ENCODE measurements around the gene ATG4C.
A peak's percentile ranks its signal among the peaks of the same experiment; 100 is the strongest.

Gene ATG4C

DNA sequence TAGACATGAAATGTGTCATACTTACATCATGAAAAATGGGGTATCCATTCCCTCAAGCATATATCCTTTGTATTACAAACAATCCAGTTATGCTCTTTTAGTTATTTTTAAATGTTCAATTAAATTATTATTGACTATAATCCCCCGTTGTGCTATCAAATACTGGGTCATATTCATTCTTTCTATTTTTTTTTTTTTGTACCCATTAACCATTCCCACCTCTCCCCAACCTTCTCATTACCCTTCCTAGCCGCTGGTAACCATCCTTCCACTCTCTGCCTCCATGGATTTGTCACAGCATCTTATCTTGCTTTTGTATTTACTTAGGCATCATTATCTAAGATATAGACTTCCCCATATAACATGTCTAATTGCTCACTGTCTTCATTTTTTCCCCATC is 15.8 kb downstream of the ATG4C start:
- H3K4me3 ChIP-seq (ENCODE audit: low read depth, low read length, poor library complexity, severe bottlenecking) = no peak overlapping the region
- H3K4me2 ChIP-seq (ENCODE audit: low read length) = no peak overlapping the region; the same call in 1 of the 2 replicates
- H3K4me1 ChIP-seq (ENCODE audit: insufficient read depth, low read length, severe bottlenecking) = peaks cover 34% of the 10 kb centered on the region
- no peak for TF ChIP-seq EZH2 (IDR thresholded peaks at IDR 0.05; ENCODE audit: borderline replicate concordance, low read length)
- no peak for TF ChIP-seq CTCF (IDR thresholded peaks at IDR 0.05; ENCODE audit: low read length)
- H3K9me2 ChIP-seq (ENCODE audit: low read depth, low read length) = no peaks in the 10 kb centered on the region
- no peaks in the 10 kb centered on the region; the same call in 1 of the 2 replicates for H3K36me3 ChIP-seq (ENCODE audit: insufficient read depth, low read length)
- peaks cover 32% of the 10 kb centered on the region; the same call in 1 of the 2 replicates for H3K79me2 ChIP-seq (ENCODE audit: insufficient read depth, low read length)
- no peaks in the 10 kb centered on the region for H3K27me3 ChIP-seq (ENCODE audit: insufficient read depth, low read length)
- H3K9me3 ChIP-seq (ENCODE audit: low read length) = no peaks in the 10 kb centered on the region
- no peak overlapping the region for H3K9ac ChIP-seq (ENCODE audit: low read length)
- H2AFZ ChIP-seq (ENCODE audit: low read length) = no peak overlapping the region
- H3F3A ChIP-seq (ENCODE audit: insufficient read depth, low read length) = peaks cover 10% of the 10 kb centered on the region
- no peaks in the 10 kb centered on the region for H4K20me1 ChIP-seq (ENCODE audit: insufficient read depth, low read length)
- H3K27ac ChIP-seq (ENCODE audit: low read depth, low read length, poor library complexity, severe bottlenecking) = peak overlapping the region; percentile 77

DNA sequence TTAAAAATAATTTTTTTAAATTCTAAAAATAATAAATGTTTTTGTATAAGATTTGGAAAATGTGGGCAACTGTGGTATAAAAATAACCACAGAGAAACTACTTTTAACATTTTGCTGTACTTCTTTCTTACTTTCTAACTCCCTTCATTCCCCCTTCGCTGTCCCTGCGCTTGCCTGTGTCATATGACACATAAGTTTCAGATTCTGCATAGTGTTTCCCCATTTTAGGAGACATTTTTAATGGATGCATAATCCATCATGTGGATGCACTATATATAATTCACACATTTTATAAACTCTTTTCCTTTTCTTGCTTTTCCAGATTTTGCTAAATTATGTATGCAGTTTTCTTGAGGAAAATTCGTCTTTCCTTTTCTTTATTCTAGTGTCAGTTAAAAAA is 16.3 kb downstream of the ATG4C start:
- H2AFZ ChIP-seq (ENCODE audit: low read length) = no peak overlapping the region
- H3K27ac ChIP-seq (ENCODE audit: low read depth, low read length, poor library complexity, severe bottlenecking) = peak overlapping the region; percentile 77
- no peak for TF ChIP-seq CTCF (IDR thresholded peaks at IDR 0.05; ENCODE audit: low read length)

GRCh38 chr1:62800825-62801306 is 16.9 kb downstream of the ATG4C start:
- Histone ChIP-seq H3K4me2 (ENCODE audit: low read length) (peak overlapping the region; percentile 63), H3K9me3 (ENCODE audit: low read length) (no peaks in the 10 kb centered on the region), H3K36me3 (ENCODE audit: insufficient read depth, low read length) (peaks cover 1% of the 10 kb centered on the region), H3K27me3 (ENCODE audit: insufficient read depth, low read length) (no peaks in the 10 kb centered on the region), H3K9ac (ENCODE audit: low read length) (0 out of 2 replicates have a peak overlapping the region, but pooled peaks have one; percentile 8), H3K79me2 (ENCODE audit: insufficient read depth, low read length) (peaks cover 24% of the 10 kb centered on the region; the same call in 1 of the 2 replicates), H4K20me1 (ENCODE audit: insufficient read depth, low read length) (no peaks in the 10 kb centered on the region), H2AFZ (ENCODE audit: low read length) (no peak overlapping the region), H3F3A (ENCODE audit: insufficient read depth, low read length) (peaks cover 10% of the 10 kb centered on the region), H3K4me1 (ENCODE audit: insufficient read depth, low read length, severe bottlenecking) (peaks cover 32% of the 10 kb centered on the region), H3K9me2 (ENCODE audit: low read depth, low read length) (no peaks in the 10 kb centered on the region), H3K27ac (ENCODE audit: low read depth, low read length, poor library complexity, severe bottlenecking) (peak overlapping the region; percentile 77), H3K4me3 (ENCODE audit: low read depth, low read length, poor library complexity, severe bottlenecking) (no peak overlapping the region)
- TF ChIP-seq EZH2 (IDR thresholded peaks at IDR 0.05; ENCODE audit: borderline replicate concordance, low read length) (no peak), CTCF (IDR thresholded peaks at IDR 0.05; ENCODE audit: low read length) (no peak)

More for the DNA sequence above, 16.3 kb downstream of the ATG4C start:
- peak overlapping the region; percentile 7 for H3K4me3 ChIP-seq (ENCODE audit: low read depth, low read length, poor library complexity, severe bottlenecking)
- H3K9ac ChIP-seq (ENCODE audit: low read length) = no peak overlapping the region
- H3K9me2 ChIP-seq (ENCODE audit: low read depth, low read length) = no peaks in the 10 kb centered on the region
- H3F3A ChIP-seq (ENCODE audit: insufficient read depth, low read length) = peaks cover 10% of the 10 kb centered on the region
- no peaks in the 10 kb centered on the region for H3K27me3 ChIP-seq (ENCODE audit: insufficient read depth, low read length)
- H3K9me3 ChIP-seq (ENCODE audit: low read length) = no peaks in the 10 kb centered on the region
- H3K79me2 ChIP-seq (ENCODE audit: insufficient read depth, low read length) = peaks cover 27% of the 10 kb centered on the region; the same call in 1 of the 2 replicates
- no peaks in the 10 kb centered on the region; the same call in 1 of the 2 replicates for H3K36me3 ChIP-seq (ENCODE audit: insufficient read depth, low read length)
- peak overlapping the region; percentile 63 for H3K4me2 ChIP-seq (ENCODE audit: low read length)
- H4K20me1 ChIP-seq (ENCODE audit: insufficient read depth, low read length) = no peaks in the 10 kb centered on the region
- H3K4me1 ChIP-seq (ENCODE audit: insufficient read depth, low read length, severe bottlenecking) = peaks cover 34% of the 10 kb centered on the region
